ENCODE results near the gene TSHR.

Gene TSHR

GRCh38 chr14:81193924-81194633 lies 238.7 kb downstream of the TSHR start:
- no peak for DNase-seq

Measured in hematopoietic multipotent progenitor cell treated with erythropoietin and hydrocortisone succinate and interleukin-3 and kit ligand, for 4 days (in vitro differentiated cells).